Thyroid gland (tissue), 4 donors: ENCODE data around the gene STX16. TPM values are rescaled to one million over a fixed set of nuclear protein-coding genes. Genes with fewer than 3 reads are reported as not detected.

Experiments used
- DNase-seq, 2 donors: peaks; one replicate each; pipeline ENCODE4 v3.0.0-alpha.2; 2019
- H3K27ac ChIP-seq, 3 donors: fragments of 200-600 bp; sonication (generic); 1 replicate in 2 of 3; 2 replicates in 1 of 3; pipeline ENCODE4 v1.5.1; 2016 to 2019; ENCODE audit warnings: mild to moderate bottlenecking in 1 of 3, moderate library complexity in 1 of 3
- H3K27me3 ChIP-seq: fragments of 200-600 bp; sonication (generic); one replicate; pipeline ENCODE4 v1.5.1; 2019
- H3K36me3 ChIP-seq, 2 donors: fragments of 200-600 bp; sonication (generic); one replicate each; pipeline ENCODE4 v1.5.1; 2016 to 2019
- H3K4me1 ChIP-seq, 2 donors: fragments of 200-600 bp; sonication (generic); one replicate each; pipeline ENCODE4 v1.5.1; 2017 to 2019
- H3K4me3 ChIP-seq, 3 donors: fragments of 200-600 bp; sonication (generic); replicated peaks in 1 of 3; 1 replicate in 2 of 3; 2 replicates in 1 of 3; pipeline ENCODE4 v1.5.1; 2016; ENCODE audit warnings: mild to moderate bottlenecking in 1 of 3
- H3K9me3 ChIP-seq: fragments of 200-600 bp; sonication (generic); one replicate; pipeline ENCODE4 v1.5.1; 2017
- POLR2A ChIP-seq, 2 donors: fragments of 450-650 bp; IDR thresholded peaks; one replicate each; pipeline ENCODE4 v1.6.1; 2017; ENCODE audit warnings: antibody characterized with exemption in 2 of 2, mild to moderate bottlenecking in 2 of 2, moderate library complexity in 1 of 2
- WGBS, 2 donors: methylation state at CpG; one replicate each; pipeline ENCODE4 v1.1.5; 2017; 5-methylcytosine and 5-hydroxymethylcytosine counted together
- intact Hi-C: fragments of 100-400 bp; cut with DNase I; formaldehyde crosslinking; loops from one replicate; pipeline ENCODE4 v1.15.1; 2023
- total RNA-seq, 4 donors: library from RNA; depleted of rRNA; stranded (reverse); fragments of >200 nt; gene quantifications; one replicate each; pipeline ENCODE4 v1.2.3, GENCODE V29; 2016
- TF ChIP-seq, protein P1 (sequence below), 6 experiments: fragments of 200-600 bp in 3 of 6; fragments of 450-650 bp in 3 of 6; sonication (generic) in 3 of 6; IDR thresholded peaks; one replicate each; pipeline ENCODE4 v1.5.1; 2016 to 2019; ENCODE audit warnings: antibody characterized with exemption in 6 of 6, mild to moderate bottlenecking in 2 of 6, inconsistent platforms in 1 of 6, moderate library complexity in 1 of 6

Gene STX16
- total RNA-seq, 4 donors from 2014 or later: 42.5 to 59.1 (median 53.0) TPM

DNA sequence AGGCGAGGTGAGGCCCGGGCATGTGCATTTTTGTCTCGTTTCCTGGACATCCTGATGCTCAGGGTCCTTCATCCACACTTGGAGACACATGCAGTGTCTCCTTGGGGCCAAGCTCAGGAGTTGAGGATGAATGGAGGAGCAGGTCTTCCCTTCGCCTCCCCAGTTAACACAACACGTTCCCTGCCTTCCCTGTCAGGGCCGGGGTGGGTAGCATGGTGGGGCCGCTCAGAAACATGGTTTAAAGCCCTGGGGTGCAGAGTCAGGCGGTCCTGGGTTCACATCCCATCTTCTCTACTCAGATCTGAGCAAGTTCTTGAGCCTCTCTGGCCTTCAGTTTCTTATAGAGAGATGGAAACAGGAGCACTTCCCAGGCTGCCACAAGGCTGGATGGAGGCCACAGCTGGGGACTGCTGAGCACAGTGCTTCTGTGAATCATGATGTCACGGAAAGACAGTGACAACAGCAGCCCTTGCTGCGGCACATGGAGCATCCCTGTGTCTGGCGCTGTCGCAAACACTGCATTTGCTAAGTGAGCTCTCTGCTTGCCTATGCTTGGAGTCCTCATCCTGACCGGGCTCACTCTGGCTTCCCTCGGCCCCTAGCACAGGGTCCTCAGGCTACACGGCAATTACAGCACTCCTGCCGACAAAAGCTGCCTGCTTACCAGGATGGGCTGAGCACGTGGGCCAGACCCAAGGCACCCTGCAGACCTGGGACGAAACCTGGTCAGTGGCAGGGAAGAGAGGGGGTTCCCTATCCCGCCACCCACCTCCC, 45.6 kb upstream of the STX16 start:
- H3K36me3 ChIP-seq: no peaks in the 10 kb centered on the region
- no peak for DNase-seq
- no peak overlapping the region for H3K27ac ChIP-seq
- no peaks in the 10 kb centered on the region for H3K27me3 ChIP-seq
- intact Hi-C loops: no loop called here
- no peak overlapping the region for H3K4me3 ChIP-seq
- no peaks in the 10 kb centered on the region for H3K4me1 ChIP-seq
- H3K9me3 ChIP-seq: no peaks in the 10 kb centered on the region
- no peak for TF ChIP-seq POLR2A (IDR thresholded peaks at IDR 0.05)
- TF ChIP-seq, protein P1, sequence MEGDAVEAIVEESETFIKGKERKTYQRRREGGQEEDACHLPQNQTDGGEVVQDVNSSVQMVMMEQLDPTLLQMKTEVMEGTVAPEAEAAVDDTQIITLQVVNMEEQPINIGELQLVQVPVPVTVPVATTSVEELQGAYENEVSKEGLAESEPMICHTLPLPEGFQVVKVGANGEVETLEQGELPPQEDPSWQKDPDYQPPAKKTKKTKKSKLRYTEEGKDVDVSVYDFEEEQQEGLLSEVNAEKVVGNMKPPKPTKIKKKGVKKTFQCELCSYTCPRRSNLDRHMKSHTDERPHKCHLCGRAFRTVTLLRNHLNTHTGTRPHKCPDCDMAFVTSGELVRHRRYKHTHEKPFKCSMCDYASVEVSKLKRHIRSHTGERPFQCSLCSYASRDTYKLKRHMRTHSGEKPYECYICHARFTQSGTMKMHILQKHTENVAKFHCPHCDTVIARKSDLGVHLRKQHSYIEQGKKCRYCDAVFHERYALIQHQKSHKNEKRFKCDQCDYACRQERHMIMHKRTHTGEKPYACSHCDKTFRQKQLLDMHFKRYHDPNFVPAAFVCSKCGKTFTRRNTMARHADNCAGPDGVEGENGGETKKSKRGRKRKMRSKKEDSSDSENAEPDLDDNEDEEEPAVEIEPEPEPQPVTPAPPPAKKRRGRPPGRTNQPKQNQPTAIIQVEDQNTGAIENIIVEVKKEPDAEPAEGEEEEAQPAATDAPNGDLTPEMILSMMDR (IDR thresholded peaks at IDR 0.05): no peak
- WGBS, 2 donors: 90 to 91% methylated on average over 12 to 14 of the region's 19 CpGs

DNA sequence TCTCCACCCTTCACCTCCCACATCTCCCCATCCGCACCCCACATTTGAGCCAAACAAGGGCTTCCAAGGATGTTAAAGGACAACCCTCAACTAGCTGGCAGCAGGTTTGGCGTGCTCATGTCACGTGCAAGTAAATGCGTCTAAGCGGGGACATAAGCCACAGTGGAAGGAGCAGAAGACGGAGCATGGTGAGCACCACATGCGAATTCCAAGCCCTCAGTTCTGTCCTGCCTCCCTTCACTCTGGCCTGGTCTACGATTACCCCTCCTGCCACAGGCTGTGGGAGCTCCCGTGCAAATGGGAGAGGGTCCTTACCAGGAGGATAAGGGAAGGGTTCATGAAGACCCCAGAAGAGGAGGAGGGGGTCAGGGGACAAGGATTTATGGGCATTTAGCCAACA, 44.9 kb upstream of the STX16 start:
- no peak for DNase-seq
- Histone ChIP-seq H3K27me3 (no peaks in the 10 kb centered on the region), H3K4me1 (no peaks in the 10 kb centered on the region), H3K9me3 (no peaks in the 10 kb centered on the region), H3K36me3 (no peaks in the 10 kb centered on the region), H3K4me3 (no peak overlapping the region), H3K27ac (no peak overlapping the region)
- 94% methylated on average over 9 of the region's 9 CpGs for WGBS, 2 donors
- TF ChIP-seq, protein P1 (IDR thresholded peaks at IDR 0.05): no peak
- TF ChIP-seq POLR2A (IDR thresholded peaks at IDR 0.05): no peak
- intact Hi-C loops: no loop called here

DNA sequence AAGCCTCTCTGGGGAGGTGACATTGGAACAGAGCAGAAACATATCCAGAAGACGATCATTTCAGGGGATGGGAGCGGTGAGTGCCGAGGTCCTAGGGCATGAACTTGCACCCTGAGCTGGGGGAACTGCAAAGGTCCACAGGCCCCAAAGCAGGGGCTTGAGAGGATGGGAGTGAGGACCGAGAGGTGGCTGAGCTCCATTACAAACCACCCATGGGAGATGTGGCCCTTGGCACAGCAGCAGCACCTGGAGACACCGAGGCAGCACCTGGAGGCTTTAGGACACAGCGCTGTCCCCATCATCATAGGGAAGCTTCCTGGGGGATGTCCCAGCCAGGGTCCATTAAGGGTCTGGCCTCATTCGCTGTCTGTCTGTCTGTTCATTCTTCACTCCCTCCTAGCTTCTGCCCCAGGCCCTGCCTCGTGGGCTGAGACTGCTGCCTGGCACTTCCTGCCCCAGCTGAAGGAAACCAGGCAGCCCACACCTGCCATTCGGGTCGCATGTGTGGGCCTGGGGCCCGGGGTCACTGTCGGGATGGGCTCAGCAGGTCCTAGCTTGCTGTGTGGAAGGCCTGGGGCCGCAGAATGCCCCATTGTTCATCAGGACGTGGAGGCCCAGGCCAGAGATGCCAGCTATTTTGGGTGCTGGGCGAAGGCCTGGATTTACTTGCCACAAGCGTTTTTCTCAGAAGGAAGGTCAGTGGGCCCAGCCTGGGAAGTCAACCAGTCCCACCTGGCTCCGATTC, 42.8 kb upstream of the STX16 start:
- H3K36me3 ChIP-seq: no peaks in the 10 kb centered on the region
- no peak overlapping the region for H3K4me3 ChIP-seq
- DNase-seq: no peak
- TF ChIP-seq, protein P1 (IDR thresholded peaks at IDR 0.05): no peak
- no peak for TF ChIP-seq POLR2A (IDR thresholded peaks at IDR 0.05)
- 79 to 95% methylated on average over 8 to 12 of the region's 17 CpGs for WGBS, 2 donors
- no peaks in the 10 kb centered on the region for H3K9me3 ChIP-seq
- H3K27me3 ChIP-seq: no peaks in the 10 kb centered on the region
- H3K27ac ChIP-seq: no peak overlapping the region
- peaks cover 0 to 12% of the 10 kb centered on the region in 2 donors for H3K4me1 ChIP-seq
- intact Hi-C loops: no loop called here

DNA sequence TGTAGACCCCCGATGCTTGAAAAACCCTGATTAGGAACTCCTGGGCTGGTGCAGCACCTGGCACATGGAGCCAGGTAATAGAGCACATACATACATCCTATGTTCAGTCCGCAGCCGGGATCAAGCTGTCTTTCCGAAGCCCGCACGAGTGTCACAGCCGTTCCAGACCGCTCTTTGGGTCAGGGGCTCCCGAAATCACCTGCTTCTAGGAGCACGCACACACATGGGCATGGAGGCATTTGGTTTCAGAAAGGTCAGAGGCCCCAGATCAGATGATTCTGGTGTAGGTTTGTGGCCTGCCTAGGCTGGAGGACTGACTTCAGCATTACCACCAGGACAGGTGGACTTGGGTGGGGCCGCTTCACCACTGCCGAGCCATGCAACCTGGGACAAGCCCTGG, 42.1 kb upstream of the STX16 start:
- Histone ChIP-seq H3K4me1 (peaks cover 0 to 12% of the 10 kb centered on the region in 2 donors), H3K4me3 (no peak overlapping the region), H3K27ac (no peak overlapping the region), H3K36me3 (no peaks in the 10 kb centered on the region), H3K27me3 (no peaks in the 10 kb centered on the region), H3K9me3 (no peaks in the 10 kb centered on the region)
- intact Hi-C loops: no loop called here
- TF ChIP-seq, protein P1 (IDR thresholded peaks at IDR 0.05): no peak
- no peak for TF ChIP-seq POLR2A (IDR thresholded peaks at IDR 0.05)
- no peak for DNase-seq
- WGBS, 2 donors: 93 to 97% methylated on average over 6 to 12 of the region's 12 CpGs
